ENCODE data around the gene JPT1. TPM values are rescaled to one million over a fixed set of nuclear protein-coding genes. Genes with fewer than 3 reads are reported as not detected.
A peak's percentile ranks its signal among the peaks of the same experiment; 100 is the strongest.

The JPT1 gene
- total RNA-seq, 1 experiment from 2014 or later: 265 TPM

- H4K5ac ChIP-seq (ENCODE audit: insufficient read length, low read depth, low read length): no peak overlapping the region
- H3K56ac ChIP-seq (ENCODE audit: insufficient read length, low read depth, low read length): no peak overlapping the region
- H3K23me2 ChIP-seq (ENCODE audit: insufficient read length, low read depth, low read length, poor library complexity, severe bottlenecking): peaks cover 7% of the 10 kb centered on the region
- no peak overlapping the region for H2BK20ac ChIP-seq (ENCODE audit: low read depth, low read length, poor library complexity, severe bottlenecking)
- peaks cover 5% of the 10 kb centered on the region for H3K27me3 Mint-ChIP-seq (ENCODE audit: low read depth)
- H4K20me1 ChIP-seq (ENCODE audit: control insufficient read depth, insufficient read depth, insufficient read length): no peaks in the 10 kb centered on the region
- no peak overlapping the region for H3T11ph ChIP-seq (ENCODE audit: low read length)
- no CpG with 5 or more reads among the region's 2 CpGs for WGBS (ENCODE audit: extremely low coverage, insufficient read length, low lambda C conversion rate)
- no peak overlapping the region for H3K18ac ChIP-seq (ENCODE audit: insufficient read length, low read depth, low read length)
- H3K4me2 ChIP-seq (ENCODE audit: insufficient read depth, insufficient read length, low read length): no peak overlapping the region
- H3K4me1 Mint-ChIP-seq: peaks cover 18 to 20% of the 10 kb centered on the region in 2 experiments
- H4K91ac ChIP-seq (ENCODE audit: insufficient read length, low read depth, low read length): no peak overlapping the region
- no peaks in the 10 kb centered on the region for H3K79me2 ChIP-seq (ENCODE audit: insufficient read depth, low read length)
- no peak overlapping the region for H3K27ac Mint-ChIP-seq
- H3K36me3 Mint-ChIP-seq (ENCODE audit: insufficient read depth in 1 of 3, low read depth in 3 of 3): peaks cover 3 to 29% (median 27%) of the 10 kb centered on the region in 3 experiments; a peak in 6 of 7 replicates
- no peak overlapping the region for H2AFZ ChIP-seq (ENCODE audit: low read length)
- no peak overlapping the region for H3K14ac ChIP-seq (ENCODE audit: insufficient read depth, low read length)
- H3K27ac ChIP-seq (ENCODE audit: insufficient read length, low read depth, low read length): no peak overlapping the region
- H3K4me1 ChIP-seq (ENCODE audit: insufficient read depth, low read length): no peaks in the 10 kb centered on the region
- H3K79me1 ChIP-seq (ENCODE audit: insufficient read depth, low read depth, low read length, poor library complexity, severe bottlenecking): no peaks in the 10 kb centered on the region
- no peaks in the 10 kb centered on the region for H3K9me3 ChIP-seq (ENCODE audit: control insufficient read depth, low read depth, low read length)
- H3K27me3 ChIP-seq (ENCODE audit: insufficient read depth, low read length): no peaks in the 10 kb centered on the region
- peak overlapping the region; percentile 90 to 93; a peak in 3 of 5 replicates for H3K4me3 Mint-ChIP-seq
- H4K8ac ChIP-seq (replicated peaks; ENCODE audit: insufficient read length, low read depth, low read length): no peak overlapping the region
- H3K9ac ChIP-seq (ENCODE audit: extremely low read depth, insufficient read length, low read length): no peak overlapping the region
- H2BK12ac ChIP-seq (ENCODE audit: insufficient read length, low read depth, low read length): no peak overlapping the region
- no peak overlapping the region for H2BK5ac ChIP-seq (ENCODE audit: insufficient read length, low read length)
- H3K23ac ChIP-seq (ENCODE audit: insufficient read length, low read depth, low read length): no peak overlapping the region
- no peak overlapping the region for H2AK5ac ChIP-seq (ENCODE audit: insufficient read length, low read length)
- no peak for TF ChIP-seq CTCF (conservative IDR thresholded peaks at IDR 0.05)
- no peak overlapping the region for H2BK15ac ChIP-seq (ENCODE audit: low read depth, low read length)
- no peak overlapping the region for H2BK120ac ChIP-seq (ENCODE audit: low read depth, low read length, poor library complexity, severe bottlenecking)
- no peaks in the 10 kb centered on the region for H3K9me3 Mint-ChIP-seq
- no peak overlapping the region for H3K4ac ChIP-seq (ENCODE audit: low read depth, low read length)
- no peak for DNase-seq
These were observed 46.1 kb downstream of the JPT1 start for GRCh38 chr17:75108193-75108592.

Data from H9 (cell line).